IPS DF 19.7 (cell line): ENCODE results near the gene TTLL8.

Source experiments
- DNase-seq: peaks from one replicate; pipeline ENCODE4 v3.0.0-alpha.2; 2013; ENCODE audit warnings: low read depth, low spot score

The TTLL8 gene

DNA sequence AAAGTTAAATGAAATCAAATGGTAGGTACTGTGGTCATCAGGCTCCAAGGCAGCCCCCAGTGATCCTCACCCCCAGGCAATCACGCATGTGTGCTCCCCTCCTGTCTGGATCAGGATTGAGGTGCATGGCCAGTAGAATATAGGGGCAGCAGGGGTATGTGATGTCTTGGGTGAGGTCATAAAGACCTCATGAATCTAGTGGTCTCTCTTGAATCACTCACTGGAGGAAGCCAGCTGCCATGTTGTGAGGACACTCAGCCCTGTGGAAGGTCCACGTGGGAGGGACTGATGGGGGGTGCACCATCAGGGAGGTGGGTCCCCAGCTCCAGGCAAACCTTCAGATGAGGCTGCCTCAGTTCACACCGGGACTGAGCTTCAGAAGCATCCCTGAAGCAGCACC is 38.8 kb downstream of the TTLL8 start:
- DNase-seq: no peak

DNA sequence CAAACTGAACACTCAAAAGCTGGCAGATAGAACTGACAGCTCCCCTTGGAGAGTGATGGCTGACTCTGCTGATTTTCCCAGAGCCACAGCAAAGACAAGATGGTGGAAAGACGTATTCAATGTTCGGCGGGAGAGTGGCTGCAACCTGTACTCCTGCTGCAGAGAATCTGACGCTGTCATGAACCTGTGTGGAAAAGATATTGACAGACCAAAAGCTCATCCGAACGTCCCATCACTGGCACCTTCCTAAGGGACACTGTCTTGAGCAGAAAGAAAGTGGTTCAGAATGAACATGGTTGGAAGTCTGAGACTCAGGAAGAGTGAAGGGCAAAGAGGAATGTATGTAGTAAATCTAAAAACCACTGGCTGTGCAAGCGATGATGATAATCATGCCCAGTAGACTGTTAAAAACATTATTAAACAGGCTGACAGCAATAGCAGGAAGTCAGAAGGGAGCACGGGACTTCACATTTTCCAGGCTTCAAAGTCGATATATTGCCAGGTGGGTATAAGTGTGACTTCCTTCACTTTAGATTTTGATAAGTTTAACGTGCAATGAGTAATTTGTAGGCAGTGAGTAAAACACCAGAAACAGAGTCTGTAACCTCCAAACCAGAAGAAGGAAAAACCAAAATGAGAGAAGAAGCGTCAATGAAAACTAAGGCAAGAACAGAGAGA is 39.4 kb downstream of the TTLL8 start:
- no peak for DNase-seq

DNA sequence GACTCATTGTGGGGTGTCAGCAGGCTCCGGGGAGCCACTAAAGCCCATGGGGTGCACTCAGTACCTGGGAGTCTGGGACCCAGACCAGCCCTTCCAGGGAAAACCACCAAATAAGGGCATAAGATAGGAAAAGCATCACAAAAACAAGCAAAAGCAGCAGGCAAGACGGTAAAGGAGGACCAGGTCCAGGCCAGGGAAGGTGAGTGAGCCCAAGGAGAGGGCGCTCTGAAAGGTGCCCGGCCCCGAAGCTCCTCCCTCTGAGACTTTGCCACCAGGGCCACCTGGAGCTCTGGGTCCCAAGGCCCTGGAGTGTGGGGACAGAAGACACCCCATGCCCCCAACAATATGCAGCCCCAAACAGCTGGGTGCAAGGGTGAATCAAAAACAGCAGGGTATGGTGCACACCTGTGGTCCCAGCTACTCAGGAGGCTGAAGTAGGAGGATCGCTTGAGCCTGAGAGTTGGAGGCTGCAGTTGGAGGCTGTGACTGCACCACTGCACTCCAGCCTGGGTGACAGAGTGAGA is 40.3 kb downstream of the TTLL8 start:
- no peak for DNase-seq

GRCh38 chr22:50016988-50017700 is 41.0 kb downstream of the TTLL8 start:
- no peak for DNase-seq

- DNase-seq: no peak
Observed at GRCh38 chr22:50016308-50016987, 41.6 kb downstream of the TTLL8 start.

GRCh38 chr22:50015451-50016307 is 42.4 kb downstream of the TTLL8 start:
- no peak for DNase-seq

GRCh38 chr22:50014655-50015401 is 43.3 kb downstream of the TTLL8 start:
- DNase-seq: no peak

DNA sequence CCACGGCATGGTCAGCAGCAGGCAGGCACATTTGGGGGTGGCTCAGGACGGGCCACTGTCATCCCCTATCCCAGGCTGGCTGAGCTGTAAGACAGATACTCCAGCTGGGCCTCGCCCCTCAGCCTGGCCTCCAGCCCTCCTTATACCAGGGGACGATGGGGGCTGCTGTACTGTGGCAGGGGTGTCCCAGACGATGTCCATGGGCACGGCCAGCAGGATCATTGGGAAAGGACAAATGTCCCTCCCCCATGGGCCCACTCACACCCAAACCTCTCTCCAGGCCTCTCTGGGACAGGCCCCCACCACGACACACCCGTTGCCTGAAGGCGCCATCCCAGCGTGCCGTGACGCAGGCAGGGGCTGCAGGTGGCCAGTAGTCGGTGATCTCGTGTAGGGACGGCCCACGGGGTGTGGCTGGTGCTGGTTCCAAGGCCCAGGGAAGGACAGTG is 44.0 kb downstream of the TTLL8 start:
- no peak for DNase-seq

- DNase-seq: no peak
Observed at GRCh38 chr22:50012211-50013181, 45.6 kb downstream of the TTLL8 start, which contains the start of gene IL17REL. Gene IL17REL (minus strand): TSS chr22:50012765. CDS start chr22:50012646, 119 bp downstream.

GRCh38 chr22:50011447-50012210 is 46.5 kb downstream of the TTLL8 start:
- no peak for DNase-seq

- no peak for DNase-seq
Observed at GRCh38 chr22:50010676-50011446, 47.2 kb downstream of the TTLL8 start.

- no peak for DNase-seq
Observed at GRCh38 chr22:50009765-50010675, 48.1 kb downstream of the TTLL8 start.

GRCh38 chr22:50009251-50009650 is 48.8 kb downstream of the TTLL8 start:
- DNase-seq: no peak

DNA sequence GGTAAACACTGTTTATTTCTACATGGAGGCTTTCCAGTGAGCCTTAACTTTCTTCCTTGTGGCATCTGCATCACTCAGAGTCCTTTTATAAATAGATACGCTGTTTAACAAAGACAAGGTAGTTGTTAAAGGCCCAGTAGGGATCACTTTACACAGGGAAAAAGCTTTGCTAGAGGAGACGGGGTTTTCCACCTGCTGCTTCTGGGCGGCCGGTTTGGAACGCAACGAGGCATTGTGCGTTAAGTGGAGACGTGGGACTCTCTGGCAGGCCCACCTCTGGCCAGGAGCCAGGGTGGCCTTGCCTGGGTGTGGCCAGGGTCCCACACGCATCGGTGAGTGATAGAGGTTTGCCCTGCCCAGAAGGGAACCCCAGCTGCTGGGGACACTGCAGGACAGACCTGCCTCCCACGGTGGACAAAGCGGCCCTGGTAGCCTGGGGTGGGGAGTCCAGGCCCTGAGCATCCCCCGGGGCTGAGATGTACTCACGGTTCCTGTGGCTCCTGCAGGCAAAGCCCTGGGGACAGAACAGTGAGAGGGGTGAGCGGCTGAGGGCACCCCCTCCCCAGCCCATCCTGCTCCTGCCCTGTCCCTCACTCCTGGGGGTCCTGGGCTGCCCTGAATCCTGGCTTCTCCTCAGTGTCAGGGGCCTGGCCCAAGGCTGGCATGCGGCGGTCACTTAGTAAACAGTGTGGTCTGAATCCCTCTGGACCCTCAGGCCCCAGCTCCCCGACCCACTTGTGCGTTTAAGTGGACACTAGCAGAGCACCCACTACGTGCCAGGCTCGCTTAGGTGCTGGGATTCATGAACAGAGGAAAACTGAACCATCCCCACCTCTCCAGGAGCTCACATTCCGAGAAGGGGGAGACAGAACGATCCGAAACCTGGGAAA is 49.7 kb downstream of the TTLL8 start:
- no peak for DNase-seq

DNA sequence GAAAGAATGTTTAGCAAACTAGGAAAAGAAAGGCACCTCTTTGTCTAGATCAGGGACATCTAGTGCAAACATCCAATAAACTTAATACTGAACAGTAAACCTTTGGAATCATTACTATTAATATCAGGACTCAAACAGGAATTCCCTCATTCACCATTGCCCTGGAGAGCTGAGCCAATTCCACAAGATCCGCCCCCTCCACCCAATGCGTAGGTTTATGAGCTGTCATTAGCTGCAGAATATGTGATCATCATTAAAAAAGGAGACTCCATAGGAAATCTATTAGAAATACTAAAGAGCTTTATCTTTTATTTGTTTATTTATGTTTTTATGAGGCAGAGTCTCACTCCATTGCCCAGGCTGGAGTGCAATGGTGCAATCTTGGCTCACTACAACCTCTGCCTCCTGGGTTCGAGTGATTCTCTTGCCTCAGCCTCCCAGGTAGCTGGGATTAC is 51.0 kb downstream of the TTLL8 start:
- DNase-seq: no peak

DNA sequence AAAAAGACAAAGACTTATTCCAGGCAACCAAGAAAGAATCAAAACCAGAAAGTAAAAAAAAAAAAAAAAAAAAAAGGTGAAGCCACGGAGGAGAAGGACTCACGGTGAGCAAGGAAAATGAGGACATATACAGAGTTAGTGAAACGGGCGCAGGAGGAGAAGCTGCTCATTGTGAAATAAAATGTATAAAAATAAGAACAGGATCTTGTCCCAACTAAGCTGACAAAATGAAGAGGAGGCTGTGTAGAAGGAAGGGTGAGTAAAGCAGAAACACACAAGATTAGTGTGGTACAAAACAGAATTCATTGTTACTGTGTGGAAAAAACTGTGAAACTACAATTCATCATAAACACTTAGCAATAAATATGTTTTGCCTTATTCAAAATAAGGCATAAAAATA is 53.2 kb downstream of the TTLL8 start:
- DNase-seq: no peak
